ENCODE data around the gene PSME2. TPM values are rescaled to one million over a fixed set of nuclear protein-coding genes. Genes with fewer than 3 reads are reported as not detected.

PSME2 gene
- total RNA-seq (100 to 1,000 TPM; 129 to 140 TPM), polyA plus RNA-seq (100 to 1,000 TPM; 402 to 471 (median 463) TPM), total RNA-seq (66.3 to 232 (median 106) reads per million in 6 experiments)

DNA sequence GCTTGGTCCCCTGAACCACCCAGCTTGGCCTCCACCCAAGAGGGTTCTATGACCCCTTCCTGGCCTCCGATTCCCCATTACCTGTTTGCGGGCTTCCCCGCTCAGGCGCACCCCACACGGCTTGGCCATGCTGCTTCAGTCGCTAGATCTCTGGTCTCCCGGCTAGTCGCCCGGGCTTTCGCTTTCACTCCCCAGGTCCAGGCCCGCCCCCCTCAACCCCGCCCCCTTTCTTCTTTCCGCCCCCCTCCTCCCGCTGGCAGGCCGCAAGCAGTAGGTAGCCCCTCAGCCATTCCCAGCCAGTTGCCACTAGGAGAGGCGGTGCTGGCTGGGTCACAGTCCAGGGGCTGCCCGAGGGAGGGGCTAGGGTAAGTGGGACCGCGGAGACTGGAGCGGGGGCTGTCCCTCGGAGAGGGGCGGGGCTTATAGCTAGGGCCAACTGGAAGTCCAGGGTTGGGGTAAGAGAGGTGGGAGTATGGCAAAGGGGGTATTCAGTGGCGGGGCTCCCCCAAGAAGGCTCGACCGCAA lies at the start of gene PSME2:
TSS of gene PSME2 (minus strand) at position 158 of the 525 bp plus-strand sequence. CDS start at position 129, 29 bp downstream.
- POLR2A ChIA-PET, result interaction anchor here (1.0 to 5.1 kb wide), 17 partner anchors 9 to 285 kb away, joined by 3 to 84 read pairs (median 12); partner anchors contain the start of genes CHMP4A, DCAF11, IPO4 and IRF9
- peaks cover 25 to 76% (median 73%) of the 10 kb centered on the region in 4 donors for H3K4me1 Mint-ChIP-seq
- no peaks in the 10 kb centered on the region for H3K9me3 Mint-ChIP-seq
- DNase-seq (peak; percentile 71 to 91 (median 82)), ATAC-seq (peak; percentile 57 to 64)
- no peaks in the 10 kb centered on the region for H3K27me3 Mint-ChIP-seq
- H3K4me3 Mint-ChIP-seq, result peak within 1 kb of the TSS; percentile 94 to 100 (median 98)
- H3K27ac Mint-ChIP-seq, result peak within 1 kb of the TSS; percentile 91 to 99 (median 96)
- H3K36me3 Mint-ChIP-seq, result peaks cover 0 to 41% (median 12%) of the 10 kb centered on the region in 3 donors

GRCh38 chr14:24195186-24196070 lies 49.0 kb upstream of the PSME2 start, which contains the start of gene TM9SF1:
TM9SF1 (minus strand) TSS chr14:24195441; CDS start chr14:24195019, 422 bp downstream.
- Mint-ChIP-seq H3K36me3 (peaks cover 0 to 35% (median 7%) of the 10 kb centered on the region in 3 donors), H3K9me3 (no peaks in the 10 kb centered on the region), H3K4me3 (peak within 1 kb of the TSS; percentile 84 to 98 (median 93)), H3K27me3 (no peaks in the 10 kb centered on the region), H3K27ac (peak within 1 kb of the TSS; percentile 93 to 99 (median 98)), H3K4me1 (peaks cover 24 to 64% (median 62%) of the 10 kb centered on the region in 4 donors)
- ATAC-seq (peak; percentile 87 to 88), DNase-seq (peak; percentile 81 to 95 (median 90))
- POLR2A ChIA-PET, result interaction anchor here (0.9 to 3.5 kb wide), 30 partner anchors 9 to 1101 kb away, joined by 3 to 124 read pairs (median 6); partner anchors contain the start of genes ACIN1, C14orf119, CBLN3 and CHMP4A

- H3K27me3 Mint-ChIP-seq, result no peaks in the 10 kb centered on the region
- H3K4me3 Mint-ChIP-seq, result peak overlapping the region; percentile 84 to 98 (median 93)
- H3K9me3 Mint-ChIP-seq, result no peaks in the 10 kb centered on the region
- peak overlapping the region; percentile 93 to 99 (median 98) for H3K27ac Mint-ChIP-seq
- DNase-seq (peak in 1 of 10 donors; percentile 58), ATAC-seq (no peak)
- peaks cover 0 to 30% (median 7%) of the 10 kb centered on the region in 3 donors for H3K36me3 Mint-ChIP-seq
- peaks cover 24 to 67% (median 63%) of the 10 kb centered on the region in 4 donors for H3K4me1 Mint-ChIP-seq
- POLR2A ChIA-PET, result interaction anchor here (0.7 to 3.5 kb wide), 24 partner anchors 8 to 892 kb away, joined by 3 to 124 read pairs (median 8); partner anchors contain the start of genes CBLN3, CHMP4A, CIDEB and DCAF11
These were observed 48.4 kb upstream of the PSME2 start for GRCh38 chr14:24194873-24195185.

GRCh38 chr14:24194186-24194872 lies 47.9 kb upstream of the PSME2 start:
- no peak for ATAC-seq
- Mint-ChIP-seq H3K4me1 (peaks cover 24 to 70% (median 63%) of the 10 kb centered on the region in 4 donors), H3K9me3 (no peaks in the 10 kb centered on the region), H3K27ac (peak overlapping the region; percentile 93 to 99 (median 98)), H3K4me3 (peak overlapping the region; percentile 84 to 98 (median 93)), H3K36me3 (peaks cover 0 to 28% (median 7%) of the 10 kb centered on the region in 3 donors), H3K27me3 (no peaks in the 10 kb centered on the region)
- POLR2A ChIA-PET, result interaction anchor here (0.7 to 3.5 kb wide), 15 partner anchors 19 to 236 kb away, joined by 3 to 124 read pairs (median 10); partner anchors contain the start of genes CBLN3, CHMP4A, CIDEB and DCAF11
- no peak for DNase-seq

DNA sequence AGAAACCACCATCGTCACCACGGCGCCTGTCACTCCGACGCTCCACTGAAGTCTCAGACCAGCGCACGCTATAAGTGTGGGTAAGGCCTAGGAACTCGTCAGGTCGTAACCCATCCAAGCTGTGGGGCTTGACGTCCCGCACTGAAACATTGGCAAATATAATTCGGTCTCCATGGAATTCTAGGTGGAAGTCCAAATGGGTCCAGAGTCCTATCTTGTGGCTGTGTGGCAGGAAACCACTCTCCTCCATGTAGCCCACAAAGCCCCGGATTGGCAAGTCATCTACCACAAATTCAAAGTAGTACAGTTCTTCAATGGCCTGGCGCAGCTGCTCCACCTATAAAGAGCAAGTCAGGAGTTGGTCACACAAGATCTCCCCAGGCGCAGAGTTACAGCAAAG lies 46.5 kb upstream of the PSME2 start:
- peaks cover 0 to 20% (median 7%) of the 10 kb centered on the region in 3 donors for H3K36me3 Mint-ChIP-seq
- peak overlapping the region in 8 of 10 donors; percentile 29 to 92 (median 64) for H3K27ac Mint-ChIP-seq
- H3K27me3 Mint-ChIP-seq, result peaks cover 0 to 2% (median 0%) of the 10 kb centered on the region in 5 donors
- no peaks in the 10 kb centered on the region for H3K9me3 Mint-ChIP-seq
- peaks cover 19 to 71% (median 63%) of the 10 kb centered on the region in 4 donors for H3K4me1 Mint-ChIP-seq
- POLR2A ChIA-PET, result interaction anchor here (3.5 kb wide), 1 partner anchor 52 kb away, joined by 10 read pairs; the partner anchor contains the start of gene EMC9
- no peak for ATAC-seq
- peak overlapping the region in 6 of 10 donors; percentile 23 to 60 (median 40) for H3K4me3 Mint-ChIP-seq
- no peak for DNase-seq

DNA sequence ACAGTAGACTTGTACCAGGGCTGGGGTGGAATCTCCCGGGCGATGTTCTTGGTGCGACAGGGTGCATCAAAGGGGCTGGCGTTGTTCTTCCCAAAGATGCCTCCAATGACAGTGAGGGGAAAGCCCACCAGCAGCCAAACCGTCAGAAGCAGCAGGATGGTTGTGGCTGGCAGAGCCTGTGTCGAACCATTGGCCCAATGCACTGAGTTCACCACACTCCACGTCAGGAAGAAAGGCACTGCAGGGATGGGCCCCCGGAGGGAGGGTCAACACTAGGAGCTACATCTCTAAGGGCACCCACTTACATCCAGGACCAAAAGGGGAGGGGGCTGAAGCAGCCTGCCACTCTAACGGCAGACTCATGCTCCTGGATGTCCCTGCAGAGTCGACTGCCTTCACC lies 44.0 kb upstream of the PSME2 start:
- POLR2A ChIA-PET, result interaction anchor here (0.7 to 4.8 kb wide), 6 partner anchors 24 to 75 kb away, joined by 6 to 36 read pairs (median 12); partner anchors contain the start of genes CHMP4A, DCAF11, IRF9 and MDP1
- Mint-ChIP-seq H3K27ac (peak overlapping the region in 7 of 10 donors; percentile 46 to 90 (median 77)), H3K4me3 (no peak overlapping the region), H3K4me1 (peaks cover 21 to 74% (median 59%) of the 10 kb centered on the region in 4 donors), H3K9me3 (no peaks in the 10 kb centered on the region), H3K36me3 (peaks cover 0 to 27% (median 10%) of the 10 kb centered on the region in 3 donors), H3K27me3 (peaks cover 0 to 2% (median 0%) of the 10 kb centered on the region in 5 donors)
- DNase-seq (no peak), ATAC-seq (no peak)

DNA sequence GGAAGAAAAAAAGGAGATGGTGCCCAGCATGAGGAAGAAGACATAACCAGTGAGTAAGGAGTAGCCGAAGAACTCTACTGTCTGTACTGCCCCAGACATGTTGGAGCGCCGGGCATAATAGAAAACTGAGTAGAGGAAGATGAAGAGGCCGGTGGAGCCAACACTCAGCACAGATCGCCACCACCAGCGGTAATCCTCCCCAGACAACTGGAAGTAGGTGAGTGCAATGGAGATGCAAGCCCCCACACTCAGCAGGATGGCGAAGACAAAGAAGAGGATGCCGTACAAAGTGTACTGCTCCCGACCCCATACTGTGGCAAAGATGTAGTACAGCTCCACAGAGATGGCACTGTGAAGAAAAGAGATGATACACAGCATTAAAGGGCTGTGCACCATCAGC lies 43.0 kb upstream of the PSME2 start:
- peaks cover 17 to 67% (median 51%) of the 10 kb centered on the region in 4 donors for H3K4me1 Mint-ChIP-seq
- no peak for DNase-seq
- POLR2A ChIA-PET, result interaction anchor here (0.9 to 4.8 kb wide), 15 partner anchors 9 to 109 kb away, joined by 3 to 36 read pairs (median 7); partner anchors contain the start of genes CHMP4A, DCAF11, EMC9 and IRF9
- peak overlapping the region; percentile 83 to 97 (median 94) for H3K27ac Mint-ChIP-seq
- no peaks in the 10 kb centered on the region for H3K9me3 Mint-ChIP-seq
- H3K27me3 Mint-ChIP-seq, result peaks cover 0 to 2% (median 0%) of the 10 kb centered on the region in 5 donors
- ATAC-seq, result no peak
- H3K4me3 Mint-ChIP-seq, result peak overlapping the region in 1 of 10 donors; percentile 38
- peaks cover 0 to 30% (median 10%) of the 10 kb centered on the region in 3 donors for H3K36me3 Mint-ChIP-seq

DNA sequence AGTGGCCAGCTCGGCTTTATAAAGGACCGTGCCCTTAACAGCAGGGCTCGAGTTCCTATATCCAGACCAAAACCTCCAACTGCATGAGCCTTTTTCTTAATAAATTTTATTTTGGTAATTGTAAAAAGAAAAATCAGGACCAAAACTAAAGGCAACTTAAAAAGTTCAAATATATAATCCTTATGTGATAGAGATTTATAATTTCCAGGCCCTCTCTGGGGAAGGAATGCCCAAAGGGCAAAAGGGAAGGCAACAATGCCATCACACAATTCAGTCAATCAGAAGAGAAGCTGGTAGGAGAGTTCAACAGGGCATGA lies 42.6 kb upstream of the PSME2 start:
- Mint-ChIP-seq H3K4me3 (peak overlapping the region; percentile 80 to 95 (median 90)), H3K27me3 (peaks cover 0 to 2% (median 0%) of the 10 kb centered on the region in 5 donors), H3K4me1 (peaks cover 16 to 63% (median 47%) of the 10 kb centered on the region in 4 donors), H3K27ac (peak overlapping the region; percentile 83 to 97 (median 94)), H3K9me3 (no peaks in the 10 kb centered on the region), H3K36me3 (peaks cover 0 to 31% (median 10%) of the 10 kb centered on the region in 3 donors)
- ATAC-seq, result no peak
- POLR2A ChIA-PET, result interaction anchor here (0.6 to 4.8 kb wide), 22 partner anchors 9 to 1170 kb away, joined by 3 to 36 read pairs (median 5); partner anchors contain the start of genes CARMIL3, CBLN3, CHMP4A and DCAF11
- no peak for DNase-seq

DNA sequence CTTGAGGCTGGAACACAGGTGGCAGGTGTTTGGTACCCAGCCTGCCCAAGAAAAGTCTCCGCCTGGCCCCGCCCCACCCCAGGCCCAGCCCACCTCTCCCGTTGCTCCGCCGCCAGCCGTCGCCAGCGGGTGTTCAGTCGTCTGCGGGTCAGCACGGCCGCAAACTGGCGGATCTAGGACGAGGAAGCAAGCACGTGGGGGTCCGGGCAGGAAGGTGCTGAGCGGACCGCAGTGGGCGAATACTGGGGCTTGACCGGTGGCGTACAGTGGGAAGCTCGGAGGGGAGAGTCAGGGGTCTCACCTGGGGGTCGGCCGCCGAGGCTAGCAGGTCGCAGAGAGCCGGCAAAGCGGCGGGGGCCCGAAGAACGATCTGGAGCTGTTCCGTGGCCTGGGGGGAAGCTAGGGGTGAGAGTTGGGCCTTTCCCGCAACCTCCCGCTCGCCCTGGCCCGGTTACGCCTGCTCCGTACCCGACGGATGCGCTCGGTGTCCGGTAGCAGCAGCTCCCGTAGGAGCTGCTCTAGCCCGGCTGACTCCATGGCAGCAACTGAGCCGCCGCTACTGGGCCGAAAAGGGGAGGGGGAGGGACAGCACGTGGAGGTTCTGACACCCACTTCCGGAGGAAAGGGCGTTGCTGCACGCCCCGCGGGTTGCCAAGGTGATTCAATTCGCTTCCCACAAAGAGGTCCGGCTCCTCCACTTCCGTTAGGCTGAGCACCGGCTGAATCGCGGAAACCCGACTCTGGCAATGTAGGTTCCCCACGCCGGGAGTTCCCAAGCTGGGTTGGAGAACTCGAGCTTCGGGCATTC lies 42.0 kb upstream of the PSME2 start, which contains the start of gene IPO4:
TSS of gene IPO4 (minus strand) at position 566 of the 808 bp plus-strand sequence. CDS start at position 537, 29 bp downstream.
- H3K9me3 Mint-ChIP-seq, result no peaks in the 10 kb centered on the region
- POLR2A ChIA-PET, result interaction anchor here (0.5 to 4.8 kb wide), 24 partner anchors 8 to 1169 kb away, joined by 3 to 36 read pairs (median 4); partner anchors contain the start of genes CARMIL3, CBLN3, CHMP4A and DCAF11
- peak; percentile 90 to 97 for ATAC-seq
- peak within 1 kb of the TSS; percentile 80 to 95 (median 90) for H3K4me3 Mint-ChIP-seq
- H3K36me3 Mint-ChIP-seq, result peaks cover 0 to 37% (median 10%) of the 10 kb centered on the region in 3 donors
- H3K27me3 Mint-ChIP-seq, result peaks cover 0 to 2% (median 0%) of the 10 kb centered on the region in 5 donors
- peaks cover 14 to 61% (median 44%) of the 10 kb centered on the region in 4 donors for H3K4me1 Mint-ChIP-seq
- peak within 1 kb of the TSS; percentile 83 to 97 (median 94) for H3K27ac Mint-ChIP-seq
- peak; percentile 85 to 98 (median 94) for DNase-seq

DNA sequence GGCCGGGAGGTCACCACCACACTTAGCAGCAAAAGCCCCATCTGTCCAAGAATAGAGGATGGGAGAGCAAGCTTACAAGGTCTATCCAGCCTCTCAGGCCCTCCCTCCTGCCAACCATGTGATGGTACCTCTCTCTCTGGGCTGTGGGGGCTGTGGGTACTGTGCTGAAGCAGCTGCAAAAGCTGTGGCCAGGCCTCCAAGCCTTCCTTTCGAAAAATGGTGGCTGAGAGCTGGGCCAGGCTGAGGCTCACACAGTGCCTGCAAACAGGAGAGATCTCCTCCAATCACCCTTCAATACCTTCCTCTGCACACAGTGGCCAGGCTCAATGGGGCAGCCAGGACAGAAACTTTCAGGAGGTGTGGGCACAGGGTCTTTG lies 41.1 kb upstream of the PSME2 start:
- Mint-ChIP-seq H3K27ac (peak overlapping the region in 9 of 10 donors; percentile 83 to 97 (median 94)), H3K36me3 (peaks cover 0 to 38% (median 7%) of the 10 kb centered on the region in 3 donors), H3K4me3 (peak overlapping the region; percentile 80 to 95 (median 90)), H3K4me1 (peaks cover 14 to 52% (median 38%) of the 10 kb centered on the region in 4 donors), H3K9me3 (no peaks in the 10 kb centered on the region), H3K27me3 (peaks cover 0 to 2% (median 0%) of the 10 kb centered on the region in 5 donors)
- DNase-seq, result no peak
- no peak for ATAC-seq
- POLR2A ChIA-PET, result interaction anchor here (1.1 to 4.8 kb wide), 8 partner anchors 8 to 113 kb away, joined by 3 to 27 read pairs (median 10); partner anchors contain the start of genes CHMP4A, DHRS1, IRF9 and NOP9
